ENCODE results near the gene LYPD6B.

The LYPD6B gene

GRCh38 chr2:149189769-149190168 is 151.3 kb downstream of the LYPD6B start:
- no peak for TF ChIP-seq TCF12 (IDR thresholded peaks at IDR 0.05; ENCODE audit: low read depth)
- no peak for TF ChIP-seq TAF1 (IDR thresholded peaks at IDR 0.05; ENCODE audit: low read depth)
- no peak for TF ChIP-seq EP300 (IDR thresholded peaks at IDR 0.05; ENCODE audit: borderline replicate concordance)
- TF ChIP-seq ZBTB7A (IDR thresholded peaks at IDR 0.05; ENCODE audit: low read depth) = no peak
- no peak for TF ChIP-seq NFIC (IDR thresholded peaks at IDR 0.05)
- no peak for TF ChIP-seq USF1 (IDR thresholded peaks at IDR 0.05)
- no peak for TF ChIP-seq CEBPB (IDR thresholded peaks at IDR 0.05)
- TF ChIP-seq FOXM1 (IDR thresholded peaks at IDR 0.05; ENCODE audit: borderline replicate concordance, low read depth) = no peak
- no peak for TF ChIP-seq YY1 (IDR thresholded peaks at IDR 0.05; ENCODE audit: low read depth)
- TF ChIP-seq EGR1 (IDR thresholded peaks at IDR 0.05) = no peak
- TF ChIP-seq MAX (IDR thresholded peaks at IDR 0.05) = no peak
- no peak for TF ChIP-seq TEAD4 (IDR thresholded peaks at IDR 0.05)
- TF ChIP-seq RAD21 (IDR thresholded peaks at IDR 0.05; ENCODE audit: low read depth) = no peak
- TF ChIP-seq REST (IDR thresholded peaks at IDR 0.05; ENCODE audit: low read depth) = no peak
- no peak for TF ChIP-seq CREB1 (IDR thresholded peaks at IDR 0.05; ENCODE audit: low read depth)

- TF ChIP-seq ZBTB7A (IDR thresholded peaks at IDR 0.05; ENCODE audit: low read depth) (no peak), EGR1 (IDR thresholded peaks at IDR 0.05) (no peak), YY1 (IDR thresholded peaks at IDR 0.05; ENCODE audit: low read depth) (no peak), MAX (IDR thresholded peaks at IDR 0.05) (no peak), FOXM1 (IDR thresholded peaks at IDR 0.05; ENCODE audit: borderline replicate concordance, low read depth) (no peak), CREB1 (IDR thresholded peaks at IDR 0.05; ENCODE audit: low read depth) (no peak)
Measured at GRCh38 chr2:149191915-149192314, 153.4 kb downstream of the LYPD6B start.

- TF ChIP-seq TCF12 (IDR thresholded peaks at IDR 0.05; ENCODE audit: low read depth) (no peak), TEAD4 (IDR thresholded peaks at IDR 0.05) (no peak), USF1 (IDR thresholded peaks at IDR 0.05) (no peak), CEBPB (IDR thresholded peaks at IDR 0.05) (no peak), TAF1 (IDR thresholded peaks at IDR 0.05; ENCODE audit: low read depth) (no peak), EP300 (IDR thresholded peaks at IDR 0.05; ENCODE audit: borderline replicate concordance) (no peak), REST (IDR thresholded peaks at IDR 0.05; ENCODE audit: low read depth) (no peak), RAD21 (IDR thresholded peaks at IDR 0.05; ENCODE audit: low read depth) (no peak), CREB1 (IDR thresholded peaks at IDR 0.05; ENCODE audit: low read depth) (no peak), MAX (IDR thresholded peaks at IDR 0.05) (no peak), ZBTB7A (IDR thresholded peaks at IDR 0.05; ENCODE audit: low read depth) (no peak), NFIC (IDR thresholded peaks at IDR 0.05) (no peak), YY1 (IDR thresholded peaks at IDR 0.05; ENCODE audit: low read depth) (no peak), EGR1 (IDR thresholded peaks at IDR 0.05) (no peak), FOXM1 (IDR thresholded peaks at IDR 0.05; ENCODE audit: borderline replicate concordance, low read depth) (no peak)
Measured at GRCh38 chr2:149192427-149192826, 153.9 kb downstream of the LYPD6B start.

GRCh38 chr2:149200109-149200520 is 161.6 kb downstream of the LYPD6B start:
- TF ChIP-seq CEBPB (IDR thresholded peaks at IDR 0.05) (peak; percentile 67), USF1 (IDR thresholded peaks at IDR 0.05) (no peak), YY1 (IDR thresholded peaks at IDR 0.05; ENCODE audit: low read depth) (no peak), TEAD4 (IDR thresholded peaks at IDR 0.05) (no peak), NFIC (IDR thresholded peaks at IDR 0.05) (peak; percentile 49; the same call in 1 of the 2 replicates)

GRCh38 chr2:149204686-149205085 is 166.2 kb downstream of the LYPD6B start:
- TF ChIP-seq CREB1 (IDR thresholded peaks at IDR 0.05; ENCODE audit: low read depth) (no peak), TCF12 (IDR thresholded peaks at IDR 0.05; ENCODE audit: low read depth) (no peak), MAX (IDR thresholded peaks at IDR 0.05) (no peak), TEAD4 (IDR thresholded peaks at IDR 0.05) (no peak), USF1 (IDR thresholded peaks at IDR 0.05) (no peak), EP300 (IDR thresholded peaks at IDR 0.05; ENCODE audit: borderline replicate concordance) (no peak), ZBTB7A (IDR thresholded peaks at IDR 0.05; ENCODE audit: low read depth) (no peak)

All from Ishikawa (cell line).